ENCODE measurements around the gene ACTR1B.

Gene ACTR1B

DNA sequence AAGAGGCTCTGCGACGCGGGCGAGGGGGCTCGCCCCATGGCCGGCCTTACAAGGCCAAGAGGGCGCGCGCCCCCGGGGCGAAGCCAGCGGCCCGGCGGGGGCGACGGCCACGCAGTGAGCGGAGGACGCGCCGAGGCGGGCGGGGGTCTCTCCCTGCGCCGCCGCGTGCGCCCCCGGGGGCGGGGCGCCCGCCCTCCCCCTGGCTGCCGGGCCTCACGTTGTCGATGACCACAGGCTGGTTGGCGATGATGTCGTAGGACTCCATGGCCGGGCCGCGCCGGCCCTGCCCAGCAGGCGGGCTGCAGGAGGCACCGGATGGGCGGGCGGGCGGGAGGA is 250 bp downstream of the ACTR1B start:
- peak overlapping the region; percentile 97; the same call in 1 of the 2 replicates for H3K9ac ChIP-seq (ENCODE audit: low read depth, low read length)
- peak overlapping the region; percentile 100; the same call in 1 of the 2 replicates for H3K4me3 ChIP-seq (ENCODE audit: low read length)
- no peak overlapping the region for H3K27ac ChIP-seq (ENCODE audit: low read length)
- H3K4me1 ChIP-seq (ENCODE audit: insufficient read depth, low read length) = peaks cover 9% of the 10 kb centered on the region; the same call in 1 of the 2 replicates
- H3K27me3 ChIP-seq (ENCODE audit: insufficient read depth, low read length) = no peaks in the 10 kb centered on the region
- H3K36me3 ChIP-seq (ENCODE audit: insufficient read depth, low read depth, low read length) = peaks cover 14% of the 10 kb centered on the region
- H3K9me3 ChIP-seq (ENCODE audit: insufficient read depth, low read depth, low read length) = no peaks in the 10 kb centered on the region

DNA sequence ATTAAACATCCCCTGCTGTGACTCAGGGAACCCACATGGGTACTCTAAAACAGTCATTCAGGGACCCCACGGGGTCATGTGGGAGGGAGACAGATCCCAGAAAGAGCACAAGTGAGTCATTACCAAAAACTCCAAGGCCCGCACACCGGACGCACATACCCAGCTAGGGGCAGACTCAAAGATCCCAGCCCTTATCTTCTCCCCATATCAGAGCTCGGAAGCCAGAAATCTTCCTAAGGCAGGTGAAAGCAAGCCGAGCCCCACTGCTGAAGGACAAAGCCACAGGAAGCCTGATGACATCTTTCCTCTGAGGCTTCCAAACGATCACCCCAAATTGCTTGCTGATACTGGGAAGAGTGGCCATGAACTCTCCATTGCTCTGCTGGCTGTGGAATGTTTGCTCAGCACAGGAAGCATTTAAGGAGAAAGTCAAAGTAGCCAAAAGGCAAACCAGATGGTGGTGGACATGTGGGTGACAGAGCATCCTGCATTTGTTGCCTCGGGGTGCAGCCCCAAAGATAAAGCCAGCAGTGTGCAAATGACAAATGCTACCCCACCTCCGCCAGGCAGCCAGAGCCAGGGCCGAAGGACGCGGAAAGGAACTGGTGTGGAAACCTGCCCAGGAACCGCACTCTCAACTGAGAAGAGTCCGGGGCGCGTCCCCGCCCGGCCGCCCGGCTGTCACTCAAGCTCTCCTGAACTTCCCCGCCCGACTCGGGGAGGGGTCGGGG is 784 bp downstream of the ACTR1B start:
- no peaks in the 10 kb centered on the region for H3K9me3 ChIP-seq (ENCODE audit: insufficient read depth, low read depth, low read length)
- peak overlapping the region; percentile 100 for H3K4me3 ChIP-seq (ENCODE audit: low read length)
- H3K27ac ChIP-seq (ENCODE audit: low read length) = peak overlapping the region; percentile 64
- peaks cover 20% of the 10 kb centered on the region for H3K36me3 ChIP-seq (ENCODE audit: insufficient read depth, low read depth, low read length)
- peaks cover 9% of the 10 kb centered on the region; the same call in 1 of the 2 replicates for H3K4me1 ChIP-seq (ENCODE audit: insufficient read depth, low read length)
- H3K27me3 ChIP-seq (ENCODE audit: insufficient read depth, low read length) = no peaks in the 10 kb centered on the region
- peak overlapping the region; percentile 97 for H3K9ac ChIP-seq (ENCODE audit: low read depth, low read length)

DNA sequence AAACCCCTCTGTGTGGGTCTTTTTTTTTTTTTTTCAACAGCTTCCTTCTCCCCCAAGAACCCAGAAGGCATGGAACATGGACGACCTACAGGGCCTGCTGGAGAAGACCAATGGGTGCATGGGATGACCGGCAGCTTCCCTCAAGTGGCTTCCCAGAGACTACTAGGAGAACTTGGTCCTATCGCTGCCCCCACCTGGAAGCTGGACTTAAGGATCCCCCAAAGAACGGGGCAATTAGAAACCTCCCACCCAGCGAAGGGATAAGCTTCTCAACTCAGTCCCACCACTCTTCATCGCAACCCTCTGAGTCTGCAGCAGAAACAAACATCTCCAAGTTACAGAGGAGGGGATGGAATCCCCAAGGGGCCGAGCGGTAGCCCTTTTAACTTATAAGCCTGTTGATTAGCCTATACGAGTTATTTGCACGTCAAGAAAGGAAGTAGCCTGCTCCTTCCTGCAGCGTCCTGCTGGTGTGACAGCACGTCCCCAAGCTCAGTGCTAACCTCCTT is 1.4 kb downstream of the ACTR1B start:
- H3K27me3 ChIP-seq (ENCODE audit: insufficient read depth, low read length) = no peaks in the 10 kb centered on the region
- H3K9me3 ChIP-seq (ENCODE audit: insufficient read depth, low read depth, low read length) = no peaks in the 10 kb centered on the region
- H3K4me3 ChIP-seq (ENCODE audit: low read length) = peak overlapping the region; percentile 100
- H3K27ac ChIP-seq (ENCODE audit: low read length) = no peak overlapping the region
- H3K4me1 ChIP-seq (ENCODE audit: insufficient read depth, low read length) = peaks cover 9% of the 10 kb centered on the region; the same call in 1 of the 2 replicates
- H3K9ac ChIP-seq (ENCODE audit: low read depth, low read length) = peak overlapping the region; percentile 97; the same call in 1 of the 2 replicates
- H3K36me3 ChIP-seq (ENCODE audit: insufficient read depth, low read depth, low read length) = peaks cover 26% of the 10 kb centered on the region

DNA sequence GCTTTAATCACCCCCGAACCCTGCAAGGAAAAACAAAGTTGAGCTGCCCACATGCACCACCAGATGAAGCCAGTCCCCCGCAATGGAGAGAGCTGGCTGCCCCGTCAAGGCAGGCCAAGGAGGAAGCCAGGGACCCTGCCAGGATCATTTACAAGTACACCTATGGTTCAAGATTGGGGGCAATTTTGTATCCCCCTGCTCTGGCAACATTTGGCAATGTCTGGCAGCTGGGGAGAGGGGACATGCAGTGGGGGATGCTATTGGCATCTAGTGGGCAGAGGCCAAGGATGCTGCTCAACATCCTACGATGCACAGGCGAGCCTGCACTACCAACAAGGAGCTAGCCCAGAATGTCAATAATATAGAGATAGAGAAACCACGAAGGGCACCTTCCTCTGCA is 1.9 kb downstream of the ACTR1B start:
- H3K27me3 ChIP-seq (ENCODE audit: insufficient read depth, low read length) = no peaks in the 10 kb centered on the region
- no peak overlapping the region for H3K9ac ChIP-seq (ENCODE audit: low read depth, low read length)
- peaks cover 9% of the 10 kb centered on the region; the same call in 1 of the 2 replicates for H3K4me1 ChIP-seq (ENCODE audit: insufficient read depth, low read length)
- H3K9me3 ChIP-seq (ENCODE audit: insufficient read depth, low read depth, low read length) = no peaks in the 10 kb centered on the region
- peak overlapping the region; percentile 100; the same call in 1 of the 2 replicates for H3K4me3 ChIP-seq (ENCODE audit: low read length)
- peaks cover 31% of the 10 kb centered on the region for H3K36me3 ChIP-seq (ENCODE audit: insufficient read depth, low read depth, low read length)
- H3K27ac ChIP-seq (ENCODE audit: low read length) = no peak overlapping the region

DNA sequence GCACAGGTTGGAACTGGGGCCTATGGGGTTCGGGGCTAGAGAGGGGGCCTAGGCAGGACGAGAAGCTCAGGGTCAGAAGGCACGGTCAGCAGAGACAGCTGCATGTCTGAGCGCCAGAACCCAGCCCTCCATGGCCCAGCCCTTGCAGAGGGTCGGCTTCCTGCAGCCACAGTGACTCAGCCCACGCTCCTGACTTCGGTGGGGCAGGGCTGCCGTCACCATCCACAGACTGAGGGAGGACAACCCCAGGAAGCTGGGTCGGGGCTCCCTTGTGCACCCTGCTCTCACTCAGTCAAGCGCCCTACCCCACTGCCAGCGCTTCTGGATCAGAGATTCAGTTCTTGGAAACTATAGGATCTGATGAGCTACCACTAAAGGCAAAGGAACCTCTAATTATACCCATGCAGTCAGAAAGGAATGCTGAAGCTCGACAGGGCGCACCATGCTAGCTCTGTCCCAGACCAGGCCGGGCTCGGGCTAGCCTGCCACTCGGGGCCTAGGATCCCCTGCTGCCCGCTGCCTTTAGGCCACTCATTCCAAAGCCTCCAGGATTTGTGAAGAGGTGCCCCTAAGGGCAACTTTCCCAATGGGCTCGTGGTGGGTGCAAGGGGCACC is 3.0 kb downstream of the ACTR1B start:
- Histone ChIP-seq H3K27me3 (ENCODE audit: insufficient read depth, low read length) (no peaks in the 10 kb centered on the region), H3K4me3 (ENCODE audit: low read length) (no peak overlapping the region), H3K9me3 (ENCODE audit: insufficient read depth, low read depth, low read length) (no peaks in the 10 kb centered on the region), H3K36me3 (ENCODE audit: insufficient read depth, low read depth, low read length) (peaks cover 37% of the 10 kb centered on the region), H3K4me1 (ENCODE audit: insufficient read depth, low read length) (peaks cover 9% of the 10 kb centered on the region; the same call in 1 of the 2 replicates), H3K27ac (ENCODE audit: low read length) (no peak overlapping the region), H3K9ac (ENCODE audit: low read depth, low read length) (no peak overlapping the region)

DNA sequence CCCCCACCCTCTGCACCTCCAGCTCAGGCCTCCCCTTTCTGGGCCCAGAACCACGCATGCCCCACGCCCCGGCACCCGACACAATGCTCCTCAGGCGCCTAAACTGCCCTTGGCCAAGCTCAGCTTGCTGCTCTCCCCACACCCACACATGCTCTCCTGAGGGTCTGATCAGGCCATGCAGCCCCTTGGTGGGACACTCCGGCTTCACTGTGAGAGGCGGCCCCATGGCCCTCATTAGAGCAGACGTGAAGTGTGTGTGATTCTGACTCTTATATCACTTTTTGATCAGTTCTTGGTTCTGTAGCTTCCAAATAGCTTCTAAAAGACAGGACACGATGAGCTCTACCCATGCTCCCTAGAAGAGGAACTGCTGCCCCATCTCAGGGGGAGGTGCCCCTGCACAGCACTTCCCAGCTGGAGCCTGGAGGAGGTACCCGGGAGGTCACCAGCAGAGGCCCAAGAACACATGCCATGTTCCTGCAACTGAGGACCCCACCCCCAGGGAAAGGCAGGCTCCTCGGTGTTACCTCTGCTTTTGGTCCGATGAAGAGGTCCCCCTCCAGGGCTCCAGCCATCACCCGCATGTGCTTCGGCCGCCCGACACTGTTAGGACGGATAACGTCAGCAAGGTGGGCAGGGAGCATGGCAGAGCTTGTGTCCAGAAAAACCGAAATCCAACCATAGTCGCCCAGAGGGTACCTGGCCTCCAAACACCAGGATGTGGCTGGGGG is 3.6 kb downstream of the ACTR1B start:
- H3K36me3 ChIP-seq (ENCODE audit: insufficient read depth, low read depth, low read length) = peaks cover 37% of the 10 kb centered on the region
- H3K9me3 ChIP-seq (ENCODE audit: insufficient read depth, low read depth, low read length) = no peaks in the 10 kb centered on the region
- H3K27me3 ChIP-seq (ENCODE audit: insufficient read depth, low read length) = no peaks in the 10 kb centered on the region
- no peak overlapping the region for H3K4me3 ChIP-seq (ENCODE audit: low read length)
- H3K4me1 ChIP-seq (ENCODE audit: insufficient read depth, low read length) = peaks cover 9% of the 10 kb centered on the region; the same call in 1 of the 2 replicates
- H3K27ac ChIP-seq (ENCODE audit: low read length) = no peak overlapping the region
- H3K9ac ChIP-seq (ENCODE audit: low read depth, low read length) = no peak overlapping the region

DNA sequence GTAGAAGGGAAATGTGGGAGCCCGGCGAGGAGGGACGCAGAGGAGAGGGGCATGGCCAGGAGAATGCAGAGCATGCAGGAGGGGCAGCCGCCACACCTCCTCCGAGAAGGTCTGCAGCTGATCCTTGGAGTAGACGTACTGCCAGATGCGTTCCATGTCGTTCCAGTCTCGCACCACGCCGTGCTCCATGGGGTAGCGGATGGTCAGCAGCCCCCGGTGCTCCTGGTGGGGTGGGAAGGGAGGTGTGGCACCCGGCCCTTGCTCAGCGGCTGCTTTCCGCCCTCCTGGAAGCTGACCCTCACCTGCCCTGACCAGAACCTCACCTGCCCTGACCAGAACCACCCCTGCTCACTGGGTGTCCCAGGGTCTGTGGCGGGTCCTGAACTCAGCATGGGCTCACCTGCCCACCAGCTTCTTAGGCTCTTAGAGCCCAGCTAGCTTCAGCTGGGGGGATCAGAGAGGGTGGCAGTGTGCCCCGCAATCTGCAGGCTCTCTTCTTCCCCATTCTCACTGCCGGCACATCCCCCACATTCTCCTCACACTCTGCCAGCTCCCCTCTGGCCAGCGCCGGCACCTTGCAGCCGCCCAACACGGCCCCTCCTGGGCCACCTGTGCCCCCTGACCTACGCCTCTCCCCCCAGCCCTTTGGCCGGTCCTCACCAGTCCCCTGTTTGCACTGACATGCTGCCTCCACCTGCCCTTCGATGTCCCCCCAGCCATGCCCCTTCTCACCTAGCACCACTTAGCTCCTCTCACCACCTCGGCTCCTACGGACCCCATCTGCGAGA is 4.4 kb downstream of the ACTR1B start:
- Histone ChIP-seq H3K4me1 (ENCODE audit: insufficient read depth, low read length) (peaks cover 9% of the 10 kb centered on the region; the same call in 1 of the 2 replicates), H3K27me3 (ENCODE audit: insufficient read depth, low read length) (no peaks in the 10 kb centered on the region), H3K27ac (ENCODE audit: low read length) (no peak overlapping the region), H3K36me3 (ENCODE audit: insufficient read depth, low read depth, low read length) (peaks cover 37% of the 10 kb centered on the region), H3K9me3 (ENCODE audit: insufficient read depth, low read depth, low read length) (no peaks in the 10 kb centered on the region), H3K9ac (ENCODE audit: low read depth, low read length) (no peak overlapping the region), H3K4me3 (ENCODE audit: low read length) (no peak overlapping the region)

DNA sequence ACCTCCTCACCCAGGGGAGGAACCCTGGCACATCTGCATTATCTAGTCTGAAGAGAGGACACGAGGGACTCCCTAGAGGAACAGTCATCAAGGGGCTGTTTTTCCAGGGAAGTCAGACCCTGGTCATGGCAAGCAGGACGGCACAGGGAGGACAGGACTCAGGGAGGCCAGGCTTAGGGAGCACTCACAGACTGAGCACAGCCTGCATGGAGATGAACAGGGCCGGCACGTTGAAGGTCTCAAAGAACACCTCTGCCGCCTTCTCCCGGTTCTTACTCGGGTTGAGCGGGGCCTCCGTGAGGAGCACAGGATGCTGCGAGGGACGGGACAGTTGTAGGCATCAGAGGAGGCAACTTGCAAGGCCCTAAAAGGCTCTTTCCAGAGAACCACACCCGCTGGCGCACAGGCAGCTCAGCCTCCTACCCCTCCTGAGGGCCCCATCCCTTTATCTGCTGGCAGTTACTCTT is 5.1 kb downstream of the ACTR1B start:
- H3K36me3 ChIP-seq (ENCODE audit: insufficient read depth, low read depth, low read length) = peaks cover 37% of the 10 kb centered on the region
- peaks cover 9% of the 10 kb centered on the region; the same call in 1 of the 2 replicates for H3K4me1 ChIP-seq (ENCODE audit: insufficient read depth, low read length)
- no peaks in the 10 kb centered on the region for H3K27me3 ChIP-seq (ENCODE audit: insufficient read depth, low read length)
- H3K9ac ChIP-seq (ENCODE audit: low read depth, low read length) = no peak overlapping the region
- no peak overlapping the region for H3K27ac ChIP-seq (ENCODE audit: low read length)
- H3K9me3 ChIP-seq (ENCODE audit: insufficient read depth, low read depth, low read length) = no peaks in the 10 kb centered on the region
- no peak overlapping the region for H3K4me3 ChIP-seq (ENCODE audit: low read length)

DNA sequence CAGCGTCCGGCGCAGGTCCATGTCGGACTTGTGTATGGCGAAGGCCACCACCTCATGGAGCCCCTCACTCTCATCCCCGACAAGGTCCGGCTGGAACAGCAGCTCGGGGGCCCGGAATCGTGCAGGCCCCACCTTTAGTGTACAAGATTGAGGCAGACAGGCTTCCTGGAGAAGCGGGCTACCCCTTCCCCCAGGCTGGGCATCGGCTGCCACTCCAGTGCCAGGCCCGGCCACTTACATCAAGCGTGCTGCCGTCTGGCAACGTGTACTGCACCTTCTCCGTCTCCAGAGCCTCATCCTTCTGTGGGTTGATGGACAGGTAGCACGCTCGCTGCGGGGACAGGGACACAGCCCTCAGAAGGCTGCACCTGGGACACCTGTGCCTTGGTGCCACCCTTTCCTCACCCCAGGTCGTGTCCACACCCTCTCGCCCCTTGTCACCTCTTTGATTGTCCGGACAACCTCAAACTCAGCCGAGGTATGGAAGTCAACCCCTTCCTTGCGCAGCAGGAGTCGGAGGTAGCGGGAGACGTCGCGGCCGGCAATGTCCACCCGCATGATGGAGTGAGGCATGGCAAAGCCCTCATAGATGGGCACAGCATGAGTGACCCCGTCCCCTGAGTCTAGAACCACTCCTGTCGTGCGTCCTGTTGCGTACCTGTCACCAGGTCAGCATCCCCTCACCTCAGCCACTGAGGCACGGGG is 5.7 kb downstream of the ACTR1B start:
- Histone ChIP-seq H3K4me1 (ENCODE audit: insufficient read depth, low read length) (peaks cover 9% of the 10 kb centered on the region; the same call in 1 of the 2 replicates), H3K27me3 (ENCODE audit: insufficient read depth, low read length) (no peaks in the 10 kb centered on the region), H3K9ac (ENCODE audit: low read depth, low read length) (no peak overlapping the region), H3K4me3 (ENCODE audit: low read length) (no peak overlapping the region), H3K36me3 (ENCODE audit: insufficient read depth, low read depth, low read length) (peaks cover 37% of the 10 kb centered on the region), H3K9me3 (ENCODE audit: insufficient read depth, low read depth, low read length) (no peaks in the 10 kb centered on the region), H3K27ac (ENCODE audit: low read length) (no peak overlapping the region)

DNA sequence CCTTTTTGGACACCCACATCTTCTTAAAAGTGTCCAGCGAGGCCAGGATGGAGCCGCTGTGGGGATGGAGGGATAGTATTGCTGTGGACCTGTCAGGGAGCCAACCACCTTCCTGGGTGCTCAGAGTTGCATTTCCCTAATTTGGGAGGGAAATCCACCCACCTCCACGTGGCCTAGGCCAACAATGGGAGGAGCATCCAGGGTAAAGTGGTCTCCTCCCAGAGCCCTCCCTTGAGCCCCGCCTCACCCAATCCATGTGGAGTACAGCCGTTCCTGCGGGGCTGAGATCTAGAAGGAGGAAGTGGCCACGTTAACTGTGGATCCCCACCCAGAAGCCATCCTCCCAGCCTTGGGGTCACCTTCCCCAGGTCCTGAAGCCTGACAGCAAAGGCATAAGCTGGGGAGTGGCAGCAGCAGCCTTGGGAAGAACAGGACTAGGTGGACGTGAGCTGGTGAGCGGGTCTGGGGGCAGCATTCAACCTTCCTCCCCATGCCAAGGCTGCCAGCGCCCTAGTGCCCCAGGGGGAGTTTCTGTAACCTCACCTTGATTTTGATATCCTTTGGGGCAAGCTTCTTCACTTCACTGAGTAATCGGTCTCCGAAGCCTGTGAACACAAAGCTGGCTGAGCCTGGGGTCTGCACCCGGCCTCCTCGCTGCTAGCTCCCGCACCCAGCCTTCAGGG is 6.8 kb downstream of the ACTR1B start:
- H3K4me1 ChIP-seq (ENCODE audit: insufficient read depth, low read length) = peaks cover 2% of the 10 kb centered on the region; the same call in 1 of the 2 replicates
- no peak overlapping the region for H3K27ac ChIP-seq (ENCODE audit: low read length)
- H3K9ac ChIP-seq (ENCODE audit: low read depth, low read length) = no peak overlapping the region
- no peaks in the 10 kb centered on the region for H3K27me3 ChIP-seq (ENCODE audit: insufficient read depth, low read length)
- no peaks in the 10 kb centered on the region for H3K9me3 ChIP-seq (ENCODE audit: insufficient read depth, low read depth, low read length)
- H3K36me3 ChIP-seq (ENCODE audit: insufficient read depth, low read depth, low read length) = peaks cover 37% of the 10 kb centered on the region
- H3K4me3 ChIP-seq (ENCODE audit: low read length) = no peak overlapping the region
